ENCODE results near the gene KCNN2. TPM values are rescaled to one million over a fixed set of nuclear protein-coding genes. Genes with fewer than 3 reads are reported as not detected.

KCNN2 gene
- total RNA-seq, 2 donors from 2014 or later: 0.69 to 0.84 TPM

GRCh38 chr5:114319236-114319635, 42.6 kb upstream of the KCNN2 start:
- Histone ChIP-seq H3K27ac (no peak overlapping the region), H3K9me3 (no peaks in the 10 kb centered on the region), H3K27me3 (no peaks in the 10 kb centered on the region), H3K9ac (ENCODE audit: low read depth in 2 of 2, low read length in 2 of 2) (no peak overlapping the region), H3K36me3 (no peaks in the 10 kb centered on the region), H3K4me1 (no peaks in the 10 kb centered on the region), H3K4me3 (no peak overlapping the region)
- TF ChIP-seq CTCF (IDR thresholded peaks at IDR 0.05): no peak
- intact Hi-C loops (cut with DNase I): no loop called here
- no peak for DNase-seq

DNA sequence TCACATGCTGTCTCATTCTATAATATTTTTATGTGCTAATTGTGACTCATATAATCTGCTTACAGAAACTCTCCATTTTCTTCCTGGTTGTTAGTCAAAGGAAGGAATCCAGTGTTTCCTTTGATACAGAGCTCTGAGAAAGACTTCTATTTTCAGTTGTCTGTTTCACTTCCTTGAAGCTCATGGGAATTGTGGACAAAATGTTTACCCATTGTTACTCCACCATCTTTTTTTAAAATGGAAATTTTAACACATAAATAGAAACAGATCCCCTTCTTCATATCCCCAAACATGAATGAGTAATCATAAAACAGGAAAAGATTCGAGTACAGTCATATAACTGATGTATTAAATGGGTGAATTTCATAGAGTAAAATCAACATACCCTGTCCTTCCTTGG, 42.0 kb upstream of the KCNN2 start:
- intact Hi-C loops (cut with DNase I): no loop called here
- no peaks in the 10 kb centered on the region for H3K4me1 ChIP-seq
- H3K27me3 ChIP-seq: no peaks in the 10 kb centered on the region
- no peaks in the 10 kb centered on the region for H3K36me3 ChIP-seq
- DNase-seq: no peak
- no peak for TF ChIP-seq CTCF (IDR thresholded peaks at IDR 0.05)
- no peak overlapping the region for H3K27ac ChIP-seq
- no peak overlapping the region for H3K9ac ChIP-seq (ENCODE audit: low read depth in 2 of 2, low read length in 2 of 2)
- H3K9me3 ChIP-seq: no peaks in the 10 kb centered on the region
- no peak overlapping the region for H3K4me3 ChIP-seq

DNA sequence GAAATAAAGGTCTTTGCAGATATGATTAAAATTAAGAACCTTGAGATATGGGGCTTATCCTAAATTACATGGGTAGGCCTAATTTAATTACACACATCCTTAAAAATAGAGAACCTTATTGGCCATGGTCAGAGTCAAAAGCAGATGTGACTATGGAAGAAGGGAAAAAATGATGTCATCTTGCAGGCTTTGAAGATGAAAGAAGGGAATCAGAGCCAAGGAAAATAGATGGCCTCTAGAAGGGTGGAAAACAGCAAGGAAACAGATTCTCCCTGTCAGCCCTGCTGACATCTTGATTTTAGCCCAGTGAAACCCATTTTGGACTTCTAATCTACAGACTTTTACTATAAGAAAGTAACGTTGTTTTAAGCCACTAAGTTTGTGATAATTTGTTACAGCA, 37.6 kb upstream of the KCNN2 start:
- Histone ChIP-seq H3K9ac (ENCODE audit: low read depth in 2 of 2, low read length in 2 of 2) (no peak overlapping the region), H3K27me3 (no peaks in the 10 kb centered on the region), H3K4me1 (no peaks in the 10 kb centered on the region), H3K4me3 (no peak overlapping the region), H3K27ac (no peak overlapping the region), H3K9me3 (no peaks in the 10 kb centered on the region), H3K36me3 (no peaks in the 10 kb centered on the region)
- no peak for TF ChIP-seq CTCF (IDR thresholded peaks at IDR 0.05)
- DNase-seq: no peak
- intact Hi-C loops (cut with DNase I): no loop called here

GRCh38 chr5:114325541-114325940, 36.3 kb upstream of the KCNN2 start:
- no peak for TF ChIP-seq CTCF (IDR thresholded peaks at IDR 0.05)
- Histone ChIP-seq H3K4me1 (no peaks in the 10 kb centered on the region), H3K9me3 (no peaks in the 10 kb centered on the region), H3K4me3 (no peak overlapping the region), H3K27me3 (no peaks in the 10 kb centered on the region), H3K9ac (ENCODE audit: low read depth in 2 of 2, low read length in 2 of 2) (no peak overlapping the region), H3K27ac (no peak overlapping the region), H3K36me3 (no peaks in the 10 kb centered on the region)
- no peak for DNase-seq
- intact Hi-C loops (cut with DNase I): no loop called here

GRCh38 chr5:114327474-114327873, 34.4 kb upstream of the KCNN2 start:
- intact Hi-C loops (cut with DNase I): no loop called here
- Histone ChIP-seq H3K27ac (no peak overlapping the region), H3K4me3 (no peak overlapping the region), H3K36me3 (no peaks in the 10 kb centered on the region), H3K4me1 (no peaks in the 10 kb centered on the region), H3K9me3 (no peaks in the 10 kb centered on the region), H3K9ac (ENCODE audit: low read depth in 2 of 2, low read length in 2 of 2) (no peak overlapping the region), H3K27me3 (no peaks in the 10 kb centered on the region)
- DNase-seq: no peak
- no peak for TF ChIP-seq CTCF (IDR thresholded peaks at IDR 0.05)

GRCh38 chr5:114327987-114328386, 33.9 kb upstream of the KCNN2 start:
- H3K4me3 ChIP-seq: no peak overlapping the region
- H3K4me1 ChIP-seq: no peaks in the 10 kb centered on the region
- no peak for DNase-seq
- no peaks in the 10 kb centered on the region for H3K36me3 ChIP-seq
- H3K27ac ChIP-seq: no peak overlapping the region
- no peaks in the 10 kb centered on the region for H3K9me3 ChIP-seq
- intact Hi-C loops (cut with DNase I): no loop called here
- H3K9ac ChIP-seq (ENCODE audit: low read depth in 2 of 2, low read length in 2 of 2): no peak overlapping the region
- H3K27me3 ChIP-seq: no peaks in the 10 kb centered on the region
- TF ChIP-seq CTCF (IDR thresholded peaks at IDR 0.05): no peak
